ENCODE results near the gene STK32C.

DNA sequence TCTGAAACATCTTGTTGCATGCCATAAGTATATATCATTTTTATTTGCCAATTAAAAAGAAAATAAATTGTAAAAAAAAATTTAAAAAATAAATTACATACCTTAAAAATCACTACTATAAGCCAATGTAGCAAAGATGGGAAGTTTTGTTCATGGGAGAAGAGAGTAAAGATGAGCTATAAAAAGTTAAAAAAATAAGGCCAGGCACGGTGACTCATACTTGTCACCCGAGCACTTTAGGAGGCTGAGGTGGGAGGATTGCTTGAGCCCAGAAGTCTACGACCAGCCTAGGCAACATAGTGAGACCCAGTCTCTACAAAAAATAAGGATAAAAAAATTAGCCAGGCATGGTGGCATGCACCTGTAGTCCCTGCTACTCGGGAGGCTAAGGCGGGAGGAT is 8.4 kb upstream of the STK32C start:
- TF ChIP-seq, protein P1, sequence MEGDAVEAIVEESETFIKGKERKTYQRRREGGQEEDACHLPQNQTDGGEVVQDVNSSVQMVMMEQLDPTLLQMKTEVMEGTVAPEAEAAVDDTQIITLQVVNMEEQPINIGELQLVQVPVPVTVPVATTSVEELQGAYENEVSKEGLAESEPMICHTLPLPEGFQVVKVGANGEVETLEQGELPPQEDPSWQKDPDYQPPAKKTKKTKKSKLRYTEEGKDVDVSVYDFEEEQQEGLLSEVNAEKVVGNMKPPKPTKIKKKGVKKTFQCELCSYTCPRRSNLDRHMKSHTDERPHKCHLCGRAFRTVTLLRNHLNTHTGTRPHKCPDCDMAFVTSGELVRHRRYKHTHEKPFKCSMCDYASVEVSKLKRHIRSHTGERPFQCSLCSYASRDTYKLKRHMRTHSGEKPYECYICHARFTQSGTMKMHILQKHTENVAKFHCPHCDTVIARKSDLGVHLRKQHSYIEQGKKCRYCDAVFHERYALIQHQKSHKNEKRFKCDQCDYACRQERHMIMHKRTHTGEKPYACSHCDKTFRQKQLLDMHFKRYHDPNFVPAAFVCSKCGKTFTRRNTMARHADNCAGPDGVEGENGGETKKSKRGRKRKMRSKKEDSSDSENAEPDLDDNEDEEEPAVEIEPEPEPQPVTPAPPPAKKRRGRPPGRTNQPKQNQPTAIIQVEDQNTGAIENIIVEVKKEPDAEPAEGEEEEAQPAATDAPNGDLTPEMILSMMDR (IDR thresholded peaks at IDR 0.05) = no peak
- TF ChIP-seq POLR2A (IDR thresholded peaks at IDR 0.05) (no peak), POLR2AphosphoS5 (IDR thresholded peaks at IDR 0.05) (no peak)
